GM18499 (cell line): ENCODE results near the gene RAMP3.

Source experiments
- ATAC-seq: cut with Tn5 transposase; IDR thresholded peaks from one replicate; pipeline ENCODE4 v1.9.1; 2021; ENCODE audit warnings: moderate number of reproducible peaks; ENCODE audit not compliant: insufficient read depth, unreplicated experiment

RAMP3 gene

GRCh38 chr7:45176886-45177731 lies 19.5 kb downstream of the RAMP3 start:
- no peak for ATAC-seq

- ATAC-seq, result no peak
Measured at GRCh38 chr7:45177801-45178200, 20.2 kb downstream of the RAMP3 start.

- ATAC-seq, result no peak
Measured at GRCh38 chr7:45178241-45179225, 20.9 kb downstream of the RAMP3 start.

GRCh38 chr7:45179666-45180065 lies 22.1 kb downstream of the RAMP3 start:
- no peak for ATAC-seq

GRCh38 chr7:45180084-45180986 lies 22.7 kb downstream of the RAMP3 start:
- ATAC-seq, result no peak

GRCh38 chr7:45181286-45181960 lies 23.8 kb downstream of the RAMP3 start:
- no peak for ATAC-seq

GRCh38 chr7:45181991-45182855 lies 24.6 kb downstream of the RAMP3 start:
- no peak for ATAC-seq

GRCh38 chr7:45182856-45183710 lies 25.5 kb downstream of the RAMP3 start:
- ATAC-seq, result no peak

- ATAC-seq, result no peak
Measured at GRCh38 chr7:45183711-45184210, 26.2 kb downstream of the RAMP3 start.

GRCh38 chr7:45184326-45185027 lies 26.9 kb downstream of the RAMP3 start:
- no peak for ATAC-seq

GRCh38 chr7:45185028-45185863 lies 27.7 kb downstream of the RAMP3 start:
- ATAC-seq, result no peak

GRCh38 chr7:45185864-45186250 lies 28.3 kb downstream of the RAMP3 start:
- ATAC-seq, result no peak

GRCh38 chr7:45186261-45186813 lies 28.7 kb downstream of the RAMP3 start:
- ATAC-seq, result no peak

- no peak for ATAC-seq
Measured at GRCh38 chr7:45187089-45187945, 29.7 kb downstream of the RAMP3 start.

- no peak for ATAC-seq
Measured at GRCh38 chr7:45187946-45188411, 30.4 kb downstream of the RAMP3 start.
